Common myeloid progenitor, CD34-positive (primary cell): Measurements from ENCODE around the gene COL20A1.
"Not testable (repeated sequence)": the region's sequence is repeated elsewhere in the genome, so short reads cannot be mapped to it uniquely, and the experiment has no call there.

Experiments used
- CTCF ChIA-PET: fragments of 350-600 bp; sonication (Branson Sonifier 250); formaldehyde crosslinking; loops from one replicate; lab custom pipeline; 2021; ENCODE audit warnings: antibody characterized with exemption; lab: Charles Lee
- POLR2A ChIA-PET: fragments of 350-600 bp; sonication (Branson Sonifier 250); formaldehyde crosslinking; loops from one replicate; lab custom pipeline; 2021; ENCODE audit warnings: antibody characterized with exemption; lab: Charles Lee
- DNase-seq, 3 donors: peaks; one replicate each; pipeline versions ENCODE4 v3.0.0 to v3.0.0-alpha.2; 2013
- H3K27ac ChIP-seq, 2 experiments: 1 replicate in 1 of 2; 2 replicates in 1 of 2; pipeline ENCODE4 v1.7.0; 2013; ENCODE audit warnings: inconsistent platforms in 2 of 2, low read length in 2 of 2, mild to moderate bottlenecking in 2 of 2, low read depth in 1 of 2, moderate library complexity in 1 of 2; ENCODE audit not compliant: severe bottlenecking in 2 of 2, insufficient read depth in 1 of 2, poor library complexity in 1 of 2
- H3K27me3 ChIP-seq, 5 experiments: replicated peaks in 2 of 5; 1 replicate in 3 of 5; 2 replicates in 2 of 5; pipeline versions ENCODE4 v1.6.1 to v1.7.0; 2013; ENCODE audit warnings: low read length in 4 of 5, mild to moderate bottlenecking in 2 of 5, moderate library complexity in 2 of 5, inconsistent platforms in 1 of 5; ENCODE audit not compliant: insufficient read depth in 5 of 5, control insufficient read depth in 4 of 5
- H3K36me3 ChIP-seq, 4 experiments: 1 replicate in 2 of 4; 2 replicates in 2 of 4; pipeline versions ENCODE4 v1.6.1 to v1.7.0; 2013; ENCODE audit warnings: low read length in 3 of 4, control low read depth in 1 of 4, mild to moderate bottlenecking in 1 of 4; ENCODE audit not compliant: control insufficient read depth in 4 of 4, insufficient read depth in 4 of 4
- H3K4me1 ChIP-seq, 4 experiments: 1 replicate in 3 of 4; 2 replicates in 1 of 4; pipeline versions ENCODE4 v1.6.1 to v1.7.1; 2013; ENCODE audit warnings: low read length in 3 of 4, mild to moderate bottlenecking in 3 of 4, control low read depth in 1 of 4, inconsistent platforms in 1 of 4, moderate library complexity in 1 of 4; ENCODE audit not compliant: control insufficient read depth in 4 of 4, insufficient read depth in 4 of 4; ENCODE audit errors: control extremely low read depth in 1 of 4
- H3K4me3 ChIP-seq, 7 experiments: 1 replicate in 4 of 7; 2 replicates in 3 of 7; pipeline versions ENCODE4 v1.5.1 to v1.7.0; 2013; ENCODE audit warnings: mild to moderate bottlenecking in 7 of 7, low read length in 6 of 7, moderate library complexity in 6 of 7, inconsistent platforms in 2 of 7, low read depth in 2 of 7, control low read depth in 1 of 7; ENCODE audit not compliant: insufficient read depth in 4 of 7, control insufficient read depth in 1 of 7; ENCODE audit errors: extremely low read depth in 1 of 7
- H3K9me3 ChIP-seq, 5 experiments: 1 replicate in 4 of 5; 2 replicates in 1 of 5; pipeline versions ENCODE4 v1.6.1 to v1.7.1; 2013; ENCODE audit warnings: low read length in 4 of 5, mild to moderate bottlenecking in 2 of 5, inconsistent platforms in 1 of 5, low read depth in 1 of 5, moderate library complexity in 1 of 5; ENCODE audit not compliant: control insufficient read depth in 4 of 5, insufficient read depth in 2 of 5; ENCODE audit errors: control extremely low read depth in 1 of 5
- WGBS: methylation state at CpG from one replicate; pipeline ENCODE4 v1.1.5; 2013; ENCODE audit not compliant: insufficient coverage; 5-methylcytosine and 5-hydroxymethylcytosine counted together

COL20A1 gene

DNA sequence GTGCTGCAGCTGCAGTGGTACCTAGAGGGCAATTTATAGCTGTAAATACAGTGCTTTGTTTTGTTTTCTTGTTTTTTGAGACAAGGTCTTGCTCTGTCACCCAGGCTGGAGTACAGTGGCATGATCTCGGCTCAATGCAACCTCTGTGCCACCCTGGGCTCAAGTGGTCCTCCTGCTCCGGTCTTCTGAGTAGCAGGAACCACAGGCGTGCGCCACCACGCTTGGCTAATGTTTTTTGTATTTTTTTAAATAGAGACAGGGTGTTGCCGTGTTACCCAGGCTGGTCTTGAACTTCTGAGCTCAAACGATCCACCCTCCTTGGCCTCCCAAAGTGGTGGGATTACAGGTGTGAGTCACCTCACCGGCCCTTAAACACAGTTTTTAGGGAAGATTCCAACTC is 41.4 kb downstream of the COL20A1 start:
- POLR2A ChIA-PET, result no interaction called here
- H3K9me3 ChIP-seq, result peaks cover 0 to 11% (median 2%) of the 10 kb centered on the region in 5 experiments

DNA sequence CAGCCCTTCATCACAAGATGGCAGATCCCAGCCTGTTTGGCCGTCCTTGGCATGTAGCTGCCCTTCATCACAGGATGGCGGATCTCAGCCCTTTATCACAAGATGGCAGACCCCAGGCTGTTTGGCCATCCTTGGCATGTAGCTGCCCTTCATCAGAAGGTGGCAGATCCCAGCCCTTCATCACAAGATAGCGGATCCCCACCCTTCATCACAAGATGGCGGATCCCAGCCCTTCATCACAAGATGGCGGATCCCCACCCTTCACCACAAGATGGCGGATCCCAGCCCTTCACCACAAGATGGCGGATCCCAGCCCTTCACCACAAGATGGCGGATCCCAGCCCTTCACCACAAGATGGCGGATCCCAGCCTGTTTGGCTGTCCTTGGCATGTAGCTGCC is 42.1 kb downstream of the COL20A1 start:
- POLR2A ChIA-PET, H3K36me3 ChIP-seq, H3K4me3 ChIP-seq, H3K27ac ChIP-seq, DNase-seq, H3K4me1 ChIP-seq, CTCF ChIA-PET: not testable (repeated sequence)
- Histone ChIP-seq H3K27me3 (peaks cover 0 to 54% (median 18%) of the 10 kb centered on the region in 5 experiments), H3K9me3 (peaks cover 0 to 11% (median 2%) of the 10 kb centered on the region in 5 experiments)
- 100% methylated on average over 5 of the region's 9 CpGs for WGBS

More for the DNA sequence above, 41.4 kb downstream of the COL20A1 start:
- Histone ChIP-seq H3K4me1 (no peaks in the 10 kb centered on the region), H3K27me3 (peaks cover 0 to 54% (median 18%) of the 10 kb centered on the region in 5 experiments), H3K4me3 (no peak overlapping the region), H3K27ac (no peak overlapping the region), H3K36me3 (no peaks in the 10 kb centered on the region)
- no peak for DNase-seq
- 80% methylated on average over 5 of the region's 8 CpGs for WGBS
- CTCF ChIA-PET, result interaction anchor here (1.1 kb wide), 1 partner anchor 10 kb away, joined by 3 read pairs; no protein-coding TSS in a partner anchor

DNA sequence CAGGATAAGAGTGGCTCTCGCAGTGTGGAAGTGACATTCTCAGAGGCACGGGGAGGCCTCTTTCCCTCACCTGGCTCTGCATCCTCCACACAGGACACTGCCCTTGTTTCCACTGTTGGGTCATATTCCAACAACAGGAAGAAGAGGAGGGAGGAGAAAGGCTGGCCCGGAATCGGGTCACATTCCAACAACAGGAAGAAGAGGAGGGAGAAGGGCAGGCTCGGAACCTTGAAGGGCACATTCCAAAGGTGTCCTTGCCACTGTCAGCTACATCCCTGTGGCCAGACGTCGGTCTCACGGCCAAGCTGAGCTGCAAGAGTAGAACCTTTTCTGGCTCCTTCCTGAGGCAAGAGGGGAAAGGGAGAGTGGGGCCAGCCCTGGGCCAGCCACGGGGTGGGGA is 42.7 kb downstream of the COL20A1 start:
- POLR2A ChIA-PET, result no interaction called here
- no peaks in the 10 kb centered on the region for H3K4me1 ChIP-seq
- no peak for DNase-seq
- H3K36me3 ChIP-seq, result no peaks in the 10 kb centered on the region
- H3K27ac ChIP-seq, result no peak overlapping the region
- no peak overlapping the region for H3K4me3 ChIP-seq
- CTCF ChIA-PET, result no interaction called here
- H3K9me3 ChIP-seq, result peaks cover 0 to 11% (median 2%) of the 10 kb centered on the region in 5 experiments
- H3K27me3 ChIP-seq, result peaks cover 0 to 56% (median 18%) of the 10 kb centered on the region in 5 experiments
- WGBS, result 48% methylated on average over 7 of the region's 9 CpGs

DNA sequence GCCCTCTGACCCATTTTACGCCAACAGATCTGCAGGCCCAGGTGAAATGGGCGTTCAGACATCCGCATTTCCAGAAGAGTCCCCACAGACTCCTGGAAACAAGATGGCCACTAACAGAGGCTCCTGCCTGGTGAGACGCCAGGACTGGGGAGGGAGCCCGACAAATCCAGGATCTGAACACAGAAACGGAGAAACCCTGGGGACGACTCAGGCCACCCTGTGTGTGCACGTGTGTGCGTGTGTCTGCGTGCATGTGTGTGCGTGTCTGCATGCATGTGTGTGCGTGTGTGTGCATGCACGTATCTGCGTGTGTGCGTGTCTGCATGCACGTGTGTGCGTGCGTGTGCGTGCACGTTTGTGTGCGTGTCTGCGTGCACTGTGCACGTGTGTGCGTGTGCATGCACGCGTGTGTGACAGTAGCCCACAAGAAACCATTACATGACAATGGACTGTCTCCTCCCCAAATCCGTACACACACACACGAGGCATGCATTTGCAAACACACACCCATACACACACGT is 43.3 kb downstream of the COL20A1 start:
- H3K4me3 ChIP-seq, result no peak overlapping the region
- H3K27me3 ChIP-seq, result peaks cover 0 to 59% (median 18%) of the 10 kb centered on the region in 5 experiments
- no peaks in the 10 kb centered on the region for H3K36me3 ChIP-seq
- H3K9me3 ChIP-seq, result peaks cover 0 to 11% (median 2%) of the 10 kb centered on the region in 5 experiments
- H3K4me1 ChIP-seq, result no peaks in the 10 kb centered on the region
- 97% methylated on average over 24 of the region's 29 CpGs for WGBS
- H3K27ac ChIP-seq, result no peak overlapping the region
- POLR2A ChIA-PET, result no interaction called here
- DNase-seq, result no peak
- CTCF ChIA-PET, result no interaction called here

DNA sequence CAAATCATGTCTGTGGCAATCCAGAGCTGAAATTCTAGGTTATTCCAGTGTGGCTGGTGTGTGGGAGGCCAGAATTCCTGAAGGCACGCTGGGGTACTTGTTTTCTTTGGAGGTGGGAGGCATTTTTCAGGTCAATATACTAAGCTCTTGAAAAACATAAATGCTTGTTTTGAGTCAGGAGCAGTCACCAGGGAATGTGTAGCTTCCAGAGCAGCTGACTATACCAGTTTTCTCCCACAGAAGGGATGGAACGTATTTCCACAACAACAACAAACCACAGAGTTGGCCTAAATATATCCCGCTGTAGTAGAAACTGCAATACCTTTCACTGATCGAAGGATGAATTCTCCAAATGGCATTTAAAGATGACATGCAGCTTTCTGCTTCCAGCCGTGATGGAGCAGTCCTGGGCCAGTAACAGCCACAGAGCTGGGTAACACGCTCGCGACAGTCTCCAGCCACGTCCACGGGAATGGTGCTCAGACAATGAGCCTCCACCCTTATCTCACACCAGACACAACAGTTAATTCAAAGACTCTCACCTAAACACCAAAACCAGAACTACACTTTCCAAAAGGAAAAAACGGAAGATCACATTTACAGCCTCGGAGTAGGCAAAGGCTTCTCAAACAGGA is 44.9 kb downstream of the COL20A1 start:
- POLR2A ChIA-PET, result no interaction called here
- Histone ChIP-seq H3K9me3 (peaks cover 0 to 6% (median 0%) of the 10 kb centered on the region in 5 experiments), H3K4me3 (no peak overlapping the region), H3K4me1 (no peaks in the 10 kb centered on the region), H3K27ac (no peak overlapping the region), H3K27me3 (peaks cover 0 to 68% (median 21%) of the 10 kb centered on the region in 5 experiments), H3K36me3 (no peaks in the 10 kb centered on the region)
- CTCF ChIA-PET, result interaction anchor here (1.4 kb wide), 1 partner anchor 28 kb away, joined by 4 read pairs; no protein-coding TSS in a partner anchor
- no peak for DNase-seq
- WGBS, result 93% methylated on average over 4 of the region's 12 CpGs

DNA sequence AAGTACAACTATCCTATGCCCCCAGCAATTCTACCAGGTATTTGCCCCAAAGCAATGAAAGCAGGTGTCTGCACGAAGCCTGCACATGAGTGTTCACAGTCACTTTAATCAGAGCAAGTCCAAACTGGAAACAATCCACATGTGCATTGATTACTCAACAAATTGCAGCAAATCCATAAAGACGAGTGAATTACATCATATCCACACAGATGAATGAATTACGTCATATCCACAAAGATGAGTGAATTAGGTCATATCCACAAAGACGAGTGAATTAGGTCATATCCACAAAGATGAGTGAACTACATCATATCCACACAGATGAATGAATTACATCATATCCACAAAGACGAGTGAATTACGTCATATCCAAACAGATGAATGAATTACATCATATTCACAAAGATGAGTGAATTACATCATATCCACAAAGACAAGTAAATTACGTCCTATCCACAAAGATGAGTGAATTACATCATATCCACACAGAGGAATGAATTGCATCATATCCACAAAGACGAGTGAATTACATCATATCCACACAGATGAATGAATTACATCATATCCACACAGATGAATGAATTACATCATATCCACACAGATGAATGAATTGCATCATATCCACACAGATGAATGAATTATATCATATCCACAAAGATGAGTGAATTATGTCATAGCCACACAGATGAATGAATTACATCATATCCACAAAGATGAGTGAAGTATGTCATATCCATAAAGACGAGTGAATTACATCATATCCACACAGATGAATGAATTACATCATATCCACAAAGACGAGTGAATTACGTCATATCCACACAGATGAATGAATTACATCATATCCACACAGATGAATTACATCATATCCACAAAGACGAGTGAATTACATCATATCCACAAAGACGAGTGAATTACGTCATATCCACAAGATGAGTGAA is 46.4 kb downstream of the COL20A1 start:
- H3K36me3 ChIP-seq, H3K4me1 ChIP-seq, CTCF ChIA-PET, POLR2A ChIA-PET, H3K9me3 ChIP-seq, H3K4me3 ChIP-seq, H3K27ac ChIP-seq, DNase-seq: not testable (repeated sequence)
- 74% methylated on average over 11 of the region's 14 CpGs for WGBS
- H3K27me3 ChIP-seq, result peaks cover 0 to 65% (median 25%) of the 10 kb centered on the region in 5 experiments
